Coronary artery (tissue), 2 donors: ENCODE data around the gene GLYR1.

Experiments
- DNase-seq: peaks from one replicate; pipeline ENCODE4 v3.0.0-alpha.2; 2017; ENCODE audit warnings: low spot score
- H3K27ac ChIP-seq, 2 donors: fragments of 200-600 bp; sonication (generic); one replicate each; pipeline ENCODE4 v1.5.1; 2016 to 2019
- H3K4me3 ChIP-seq: fragments of 200-600 bp; sonication (generic); 2 replicates; pipeline ENCODE4 v1.5.1; 2016; ENCODE audit warnings: mild to moderate bottlenecking, moderate library complexity
- CTCF ChIP-seq: fragments of 200-600 bp; sonication (generic); IDR thresholded peaks from one replicate; pipeline ENCODE4 v1.5.1; 2019; ENCODE audit warnings: antibody characterized with exemption

The GLYR1 gene

GRCh38 chr16:4860727-4861342 is 13.7 kb upstream of the GLYR1 start:
- TF ChIP-seq CTCF, result no peak
- Histone ChIP-seq H3K27ac (no peak overlapping the region), H3K4me3 (no peak overlapping the region)
- DNase-seq, result no peak

GRCh38 chr16:4859900-4860255 is 12.8 kb upstream of the GLYR1 start:
- Histone ChIP-seq H3K4me3 (no peak overlapping the region), H3K27ac (no peak overlapping the region)
- DNase-seq, result peak; percentile 60
- no peak for TF ChIP-seq CTCF

GRCh38 chr16:4859190-4859899 is 12.3 kb upstream of the GLYR1 start:
- TF ChIP-seq CTCF, result no peak
- Histone ChIP-seq H3K4me3 (no peak overlapping the region), H3K27ac (peak overlapping the region in 1 of 2 donors; percentile 14)
- DNase-seq, result peak; percentile 47

GRCh38 chr16:4855804-4856203 is 8.7 kb upstream of the GLYR1 start:
- Histone ChIP-seq H3K4me3 (no peak overlapping the region), H3K27ac (no peak overlapping the region)
- no peak for TF ChIP-seq CTCF
- no peak for DNase-seq

GRCh38 chr16:4855371-4855770 is 8.3 kb upstream of the GLYR1 start:
- Histone ChIP-seq H3K27ac (no peak overlapping the region), H3K4me3 (no peak overlapping the region)
- peak; percentile 24 for DNase-seq
- TF ChIP-seq CTCF, result no peak

- no peak for TF ChIP-seq CTCF
- Histone ChIP-seq H3K4me3 (no peak overlapping the region), H3K27ac (peak overlapping the region in 1 of 2 donors; percentile 48)
- DNase-seq, result peak; percentile 19
Observed at GRCh38 chr16:4852221-4852872, 5.3 kb upstream of the GLYR1 start.
